Duodenal mucosa (tissue), 2 donors: ENCODE measurements around the gene TMEM209.
"Not testable (repeated sequence)": the region's sequence is repeated elsewhere in the genome, so short reads cannot be mapped to it uniquely, and the experiment has no call there.

Experiments
- H3K27ac ChIP-seq: one replicate; pipeline ENCODE4 v1.7.0; 2013; ENCODE audit warnings: low read depth, low read length
- H3K27me3 ChIP-seq, 2 donors: one replicate each; pipeline ENCODE4 v1.7.0; 2013; ENCODE audit warnings: low read length in 2 of 2, control low read depth in 1 of 2; ENCODE audit not compliant: insufficient read depth in 2 of 2, control insufficient read depth in 1 of 2
- H3K36me3 ChIP-seq, 2 donors: one replicate each; pipeline ENCODE4 v1.7.0; 2013; ENCODE audit warnings: low read length in 2 of 2, control low read depth in 1 of 2; ENCODE audit not compliant: insufficient read depth in 2 of 2, control insufficient read depth in 1 of 2
- H3K4me1 ChIP-seq, 2 donors: one replicate each; pipeline ENCODE4 v1.7.0; 2013; ENCODE audit warnings: low read length in 2 of 2, control low read depth in 1 of 2; ENCODE audit not compliant: insufficient read depth in 2 of 2, control insufficient read depth in 1 of 2
- H3K4me3 ChIP-seq, 2 donors: one replicate each; pipeline ENCODE4 v1.7.0; 2013; ENCODE audit warnings: low read length in 2 of 2, low read depth in 1 of 2
- H3K9ac ChIP-seq, 2 donors: one replicate each; pipeline ENCODE4 v1.7.0; 2013; ENCODE audit warnings: low read length in 2 of 2, low read depth in 1 of 2
- H3K9me3 ChIP-seq, 2 donors: one replicate each; pipeline ENCODE4 v1.7.0; 2013; ENCODE audit warnings: low read length in 2 of 2, control low read depth in 1 of 2; ENCODE audit not compliant: control insufficient read depth in 1 of 2

The TMEM209 gene

DNA sequence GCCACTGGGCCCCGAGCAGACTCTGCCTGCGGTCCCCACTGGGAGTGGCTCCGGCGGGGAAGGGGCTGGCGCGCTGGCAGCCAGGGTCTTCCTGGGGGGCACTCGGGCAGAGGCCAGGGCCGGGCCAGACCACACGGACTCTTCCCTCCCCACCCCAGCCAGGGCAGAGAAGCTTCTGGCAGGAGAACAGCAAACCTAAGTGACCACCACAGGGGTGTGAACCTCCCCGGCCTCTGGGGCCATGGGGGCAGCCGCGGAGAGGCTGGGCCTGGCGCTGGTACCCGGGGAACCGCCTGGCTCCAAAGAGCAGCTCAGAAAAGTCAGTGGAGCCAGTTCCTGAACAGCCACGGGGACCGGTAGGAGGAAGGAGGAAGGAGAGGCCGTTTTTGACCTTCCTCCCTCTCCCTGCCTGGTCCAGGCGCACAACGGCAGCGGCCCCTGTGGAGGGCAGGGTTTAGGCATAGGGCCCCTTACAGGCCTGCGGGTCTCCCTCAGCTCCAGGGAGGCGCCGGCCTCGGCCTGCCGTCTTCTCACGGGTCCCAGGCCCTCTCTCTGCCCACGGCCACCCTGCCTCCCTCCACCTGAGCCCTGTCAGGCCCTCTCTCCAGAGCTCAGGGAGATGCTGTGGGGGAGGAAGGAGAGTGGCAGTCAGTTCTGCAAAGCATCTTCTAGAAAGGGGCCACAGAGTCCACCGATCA lies 51.8 kb downstream of the TMEM209 start:
- Histone ChIP-seq H3K9ac (no peak overlapping the region), H3K27ac (no peak overlapping the region), H3K9me3 (no peaks in the 10 kb centered on the region), H3K4me1 (peaks cover 14 to 18% of the 10 kb centered on the region in 2 donors), H3K36me3 (no peaks in the 10 kb centered on the region), H3K4me3 (no peak overlapping the region), H3K27me3 (no peaks in the 10 kb centered on the region)

DNA sequence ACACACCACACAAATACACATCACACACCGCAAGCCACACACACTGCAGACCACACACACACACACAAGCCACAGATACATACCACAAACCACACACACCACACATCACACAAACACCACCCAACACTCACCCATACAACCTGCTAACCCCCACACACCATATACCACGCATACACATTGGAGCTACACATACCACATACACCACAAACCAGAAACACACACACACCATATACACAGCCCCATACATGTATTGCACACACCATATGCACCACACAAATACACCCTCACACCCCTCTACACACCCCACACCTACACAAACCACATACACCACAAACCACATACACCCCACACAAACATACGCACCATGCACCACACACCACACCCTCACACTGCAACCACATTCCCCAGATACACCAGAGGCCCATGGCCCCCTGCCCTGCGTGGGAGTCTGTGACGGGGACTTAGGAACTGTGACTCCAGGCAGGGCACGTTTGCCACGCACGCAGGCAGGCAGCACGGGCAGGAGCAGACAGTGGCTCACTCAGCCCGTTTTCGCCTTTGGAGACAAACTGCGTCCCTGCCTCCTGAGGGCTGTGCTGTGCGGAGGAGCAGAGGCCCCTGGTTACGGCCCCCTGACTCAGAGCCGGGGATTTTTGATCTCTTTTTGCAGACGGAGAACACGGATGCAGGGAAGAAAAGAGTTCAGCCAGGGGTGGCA lies 52.6 kb downstream of the TMEM209 start:
- H3K4me3 ChIP-seq, result no peak overlapping the region
- no peaks in the 10 kb centered on the region for H3K36me3 ChIP-seq
- H3K4me1 ChIP-seq, result peaks cover 14 to 18% of the 10 kb centered on the region in 2 donors
- no peak overlapping the region for H3K27ac ChIP-seq
- H3K27me3 ChIP-seq, result no peaks in the 10 kb centered on the region
- no peaks in the 10 kb centered on the region for H3K9me3 ChIP-seq
- no peak overlapping the region for H3K9ac ChIP-seq

DNA sequence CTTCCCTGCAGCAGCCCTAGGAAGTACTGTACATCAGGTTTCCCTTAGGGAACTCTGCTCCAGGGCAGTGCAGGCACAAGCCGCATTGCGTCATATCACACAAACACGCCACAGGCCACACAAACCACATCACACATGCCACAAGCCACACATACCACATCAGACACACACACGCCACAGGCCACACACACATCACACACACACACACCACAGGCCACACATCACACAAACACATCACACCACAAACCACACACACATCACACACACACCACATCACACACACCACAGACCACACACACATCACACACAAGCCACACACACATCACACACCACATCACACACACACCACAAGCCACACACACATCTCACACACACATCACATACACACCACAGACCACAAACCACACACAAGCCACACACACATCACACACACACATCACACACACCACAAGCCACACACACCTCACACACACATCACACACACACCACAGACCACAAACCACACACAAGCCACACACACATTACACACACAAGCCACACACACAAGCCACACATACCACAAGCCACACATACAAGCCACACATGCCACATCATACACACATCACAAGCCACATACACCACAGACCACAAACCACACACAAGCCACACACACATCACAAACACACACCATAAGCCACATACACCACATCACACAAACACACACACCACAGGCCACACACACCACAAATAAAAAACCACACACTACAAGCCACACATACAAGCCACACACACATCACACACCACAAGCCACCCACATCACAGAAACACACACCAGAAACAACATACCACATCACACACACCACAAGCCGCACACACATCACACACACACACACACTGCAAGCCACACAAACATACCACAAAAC lies 53.4 kb downstream of the TMEM209 start:
- H3K4me1 ChIP-seq, result peaks cover 14 to 18% of the 10 kb centered on the region in 2 donors
- no peaks in the 10 kb centered on the region for H3K27me3 ChIP-seq
- no peaks in the 10 kb centered on the region for H3K9me3 ChIP-seq

DNA sequence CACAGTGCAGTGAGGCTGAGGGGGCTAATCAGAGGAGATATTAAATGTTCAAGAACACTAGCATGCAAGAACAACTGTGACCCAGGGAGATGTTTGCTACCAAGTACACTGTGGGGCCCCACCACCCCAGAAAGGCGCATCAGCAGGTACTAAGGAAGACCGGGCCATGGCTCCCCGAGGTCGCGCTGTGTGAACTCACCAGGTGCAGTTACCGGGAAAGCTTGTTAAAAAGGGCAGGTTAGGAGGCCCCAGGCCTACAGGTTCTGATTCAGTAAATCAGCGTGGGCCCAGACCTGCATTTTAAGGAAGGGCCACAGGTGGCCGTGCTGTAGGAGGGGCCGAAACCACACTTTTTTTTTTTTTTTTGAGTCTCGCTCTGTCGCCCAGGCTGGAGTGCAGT lies 54.6 kb downstream of the TMEM209 start:
- no peaks in the 10 kb centered on the region for H3K9me3 ChIP-seq
- H3K4me3 ChIP-seq, result no peak overlapping the region
- no peak overlapping the region for H3K27ac ChIP-seq
- H3K4me1 ChIP-seq, result peaks cover 17 to 18% of the 10 kb centered on the region in 2 donors
- H3K36me3 ChIP-seq, result no peaks in the 10 kb centered on the region
- no peaks in the 10 kb centered on the region for H3K27me3 ChIP-seq
- no peak overlapping the region for H3K9ac ChIP-seq

More for the DNA sequence above, 53.4 kb downstream of the TMEM209 start:
- Histone ChIP-seq H3K27ac (no peak overlapping the region), H3K9ac (no peak overlapping the region), H3K4me3 (no peak overlapping the region), H3K36me3 (no peaks in the 10 kb centered on the region)

DNA sequence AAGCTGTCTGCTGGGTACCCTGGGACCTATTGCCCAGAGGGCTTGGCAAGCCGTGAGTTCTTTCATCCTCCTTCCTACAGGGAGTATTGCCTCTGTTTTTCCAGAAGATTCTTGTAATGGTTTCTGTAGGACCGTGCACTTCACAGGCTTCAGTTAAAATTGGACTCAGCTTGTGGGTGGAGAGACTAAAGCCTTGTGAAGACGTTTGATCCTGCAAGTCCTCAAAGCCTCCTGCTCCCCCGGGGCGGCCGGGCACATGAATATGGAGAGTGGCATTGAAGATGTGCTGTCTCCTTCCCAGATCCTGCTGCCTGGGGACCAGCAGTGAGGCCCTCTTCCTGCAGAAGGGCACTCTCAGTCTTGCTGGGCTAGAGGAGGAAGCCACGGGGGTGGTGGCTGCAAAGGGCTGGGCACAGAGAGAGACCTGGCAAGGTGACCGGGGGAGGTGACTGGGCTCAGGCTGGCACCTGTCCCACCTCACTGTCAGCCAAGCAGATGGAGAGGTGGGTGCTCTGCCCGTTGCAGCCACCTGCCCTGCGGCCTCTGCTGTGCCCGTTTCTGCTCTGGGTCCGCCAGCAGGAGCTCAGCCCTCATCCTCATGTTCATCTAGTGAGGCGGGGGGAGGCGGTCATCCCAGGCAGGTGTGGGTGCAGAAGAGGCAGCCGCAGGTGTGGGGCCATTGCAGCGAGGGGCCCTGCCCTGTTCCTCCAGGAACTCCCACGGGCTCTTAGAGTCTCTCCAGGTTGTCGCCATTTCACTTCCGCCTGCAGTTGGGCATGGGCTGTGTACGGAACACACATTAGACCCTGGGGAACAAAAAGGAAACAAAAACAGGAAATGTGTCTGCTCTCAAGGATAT lies 55.7 kb downstream of the TMEM209 start:
- H3K9ac ChIP-seq, result no peak overlapping the region
- no peaks in the 10 kb centered on the region for H3K9me3 ChIP-seq
- H3K4me3 ChIP-seq, result peak overlapping the region; percentile 3 to 35
- no peak overlapping the region for H3K27ac ChIP-seq
- H3K27me3 ChIP-seq, result no peaks in the 10 kb centered on the region
- H3K36me3 ChIP-seq, result no peaks in the 10 kb centered on the region
- H3K4me1 ChIP-seq, result peaks cover 21% of the 10 kb centered on the region in 2 donors

DNA sequence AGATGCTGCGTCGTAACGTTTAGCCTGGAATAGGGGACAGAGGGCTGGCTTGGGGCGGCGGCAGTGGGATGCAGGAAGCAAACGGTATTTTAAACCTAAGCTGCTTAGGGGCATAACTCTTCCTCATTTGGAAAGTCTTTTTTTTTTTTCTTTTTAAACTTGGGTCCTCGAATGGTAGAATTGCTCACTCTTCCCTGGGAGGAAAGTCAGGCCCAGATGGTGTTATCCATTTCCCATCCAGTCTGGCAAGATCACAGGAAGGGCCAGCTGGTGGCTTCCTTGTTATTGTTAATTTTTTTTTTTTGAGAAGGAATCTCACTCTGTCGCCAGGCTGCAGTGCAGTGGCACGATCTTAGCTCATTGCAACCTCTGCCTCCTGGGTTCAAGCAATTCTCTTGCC lies 56.6 kb downstream of the TMEM209 start:
- no peaks in the 10 kb centered on the region for H3K36me3 ChIP-seq
- no peaks in the 10 kb centered on the region for H3K27me3 ChIP-seq
- H3K9ac ChIP-seq, result no peak overlapping the region
- H3K4me1 ChIP-seq, result peaks cover 19 to 20% of the 10 kb centered on the region in 2 donors
- H3K4me3 ChIP-seq, result no peak overlapping the region
- no peaks in the 10 kb centered on the region for H3K9me3 ChIP-seq
- H3K27ac ChIP-seq, result no peak overlapping the region

DNA sequence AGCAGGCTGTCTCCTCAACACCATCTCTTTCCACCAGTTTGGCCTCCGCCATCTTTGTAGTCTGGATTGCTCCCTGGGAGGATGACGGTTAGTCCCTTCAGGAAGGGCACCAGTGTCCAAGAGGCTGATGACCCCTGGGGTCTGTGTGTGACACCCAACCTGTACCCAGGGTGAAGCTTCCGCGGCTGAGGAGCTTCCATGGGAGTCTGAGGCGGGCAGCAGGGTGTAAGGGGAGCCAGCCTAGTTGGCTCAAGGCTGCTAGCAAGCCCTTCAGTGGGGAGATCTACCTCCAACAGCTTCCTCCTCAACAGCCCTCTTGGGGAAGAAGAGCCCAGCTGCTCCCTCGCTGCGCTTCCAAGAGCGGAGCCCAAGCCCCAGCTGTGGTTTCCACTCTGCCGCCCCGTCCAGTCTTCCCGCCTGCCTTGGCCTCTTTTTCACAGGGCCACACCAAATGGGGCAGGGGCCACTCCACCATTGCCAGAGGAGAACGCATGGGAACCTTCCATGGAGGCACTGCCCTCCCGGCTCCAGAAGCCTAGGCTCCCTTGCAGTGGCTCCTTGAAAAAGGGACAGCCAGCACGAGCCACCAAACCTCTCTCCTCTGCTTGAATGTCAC lies 57.4 kb downstream of the TMEM209 start:
- Histone ChIP-seq H3K4me1 (peaks cover 15 to 20% of the 10 kb centered on the region in 2 donors), H3K27ac (no peak overlapping the region), H3K27me3 (no peaks in the 10 kb centered on the region), H3K4me3 (no peak overlapping the region), H3K9me3 (no peaks in the 10 kb centered on the region), H3K9ac (no peak overlapping the region), H3K36me3 (no peaks in the 10 kb centered on the region)

DNA sequence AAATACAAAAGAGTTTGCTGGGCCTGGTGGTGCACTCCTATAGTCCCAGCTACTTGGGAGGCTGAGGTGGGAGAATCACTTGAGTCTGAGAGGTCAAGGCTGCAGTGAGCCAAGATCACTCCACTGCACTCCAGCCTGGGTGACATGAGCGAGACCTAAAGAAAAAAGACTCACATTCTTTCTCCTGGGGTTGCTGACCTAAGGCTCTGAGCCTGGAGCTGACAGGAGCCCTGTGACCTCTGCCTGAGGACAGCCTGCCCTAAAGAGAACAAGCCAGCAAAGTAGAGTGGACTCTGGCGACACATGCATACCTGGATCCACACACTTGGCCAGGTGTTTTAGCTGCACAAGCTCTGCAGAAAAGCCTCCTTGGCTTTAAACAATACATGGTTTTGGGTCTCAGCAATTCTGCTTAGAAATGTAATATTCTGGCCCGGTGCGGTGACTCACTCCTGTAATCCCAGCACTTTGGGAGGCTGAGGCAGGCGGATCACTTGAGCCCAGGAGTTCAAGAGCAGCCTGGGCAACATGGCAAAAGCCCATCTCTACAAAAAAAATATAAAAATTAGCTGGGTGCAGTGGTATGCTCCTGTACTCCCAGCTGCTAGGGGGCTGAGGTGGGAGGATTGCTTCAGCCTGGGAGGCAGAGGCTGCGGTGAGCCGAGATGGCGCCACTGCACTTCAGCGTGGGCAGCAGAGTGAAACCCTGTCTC lies 58.4 kb downstream of the TMEM209 start:
- no peaks in the 10 kb centered on the region for H3K9me3 ChIP-seq
- H3K9ac ChIP-seq, result no peak overlapping the region
- H3K27me3 ChIP-seq, result no peaks in the 10 kb centered on the region
- no peaks in the 10 kb centered on the region for H3K36me3 ChIP-seq
- no peak overlapping the region for H3K27ac ChIP-seq
- no peak overlapping the region for H3K4me3 ChIP-seq
- peaks cover 23 to 24% of the 10 kb centered on the region in 2 donors for H3K4me1 ChIP-seq

DNA sequence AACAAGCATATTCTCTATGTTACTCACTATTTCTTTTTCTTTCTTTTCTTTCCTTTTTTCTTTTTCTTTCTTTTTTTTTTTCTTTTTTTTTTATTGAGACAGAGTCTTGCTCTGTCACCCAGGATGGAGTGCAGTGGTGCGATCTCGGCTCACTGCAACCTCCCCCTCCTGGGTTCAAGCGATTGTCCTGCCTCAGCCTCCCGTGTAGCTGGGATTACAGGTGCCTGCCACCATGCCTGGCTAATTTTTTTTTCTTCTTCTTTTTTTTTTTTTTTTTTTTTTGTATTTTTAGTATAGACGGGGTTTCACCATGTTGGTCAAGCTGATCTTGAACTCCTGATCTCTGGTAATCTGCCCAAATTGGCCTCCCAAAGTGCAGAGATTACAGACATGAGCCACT lies 59.1 kb downstream of the TMEM209 start:
- not testable (repeated sequence) for H3K9me3 ChIP-seq, H3K4me3 ChIP-seq, H3K9ac ChIP-seq, H3K27ac ChIP-seq, H3K36me3 ChIP-seq, H3K27me3 ChIP-seq
- peaks cover 23 to 25% of the 10 kb centered on the region in 2 donors for H3K4me1 ChIP-seq
